SK-N-SH (cell line): ENCODE data around the gene RNASET2. TPM values are rescaled to one million over a fixed set of nuclear protein-coding genes. Genes with fewer than 3 reads are reported as not detected.

ENCODE experiments used
- CTCF ChIA-PET: fragments of 300-600, 350-600 bp; formaldehyde crosslinking; extraction: SDS; loops from one replicate; lab custom pipeline; 2021; lab: Yijun Ruan, JAX
- POLR2A ChIA-PET: fragments of 350-600 bp; sonication (Branson Sonifier 250); formaldehyde crosslinking; extraction: SDS; loops from one replicate; lab custom pipeline; 2020; ENCODE audit warnings: antibody characterized with exemption, inconsistent platforms; lab: Yijun Ruan, JAX
- DNase-seq: peaks from one replicate; pipeline ENCODE4 v3.0.0; 2012
- H2AFZ ChIP-seq: fragments of 200-600 bp; sonication (generic); 2 replicates; pipeline ENCODE4 v1.8.1; 2016; ENCODE audit warnings: antibody characterized with exemption, mild to moderate bottlenecking, low read depth
- H3F3A ChIP-seq: fragments of 200-600 bp; sonication (generic); replicated peaks from 2 replicates; pipeline ENCODE3; 2016; ENCODE audit warnings: antibody characterized with exemption, mild to moderate bottlenecking; ENCODE audit not compliant: insufficient read depth
- H3K27ac ChIP-seq, 2 experiments: fragments of 200-500 bp in 1 of 2; fragments of 200-600 bp in 1 of 2; sonication (Bioruptor generic) in 1 of 2; sonication (generic), shearing (Covaris generic) in 1 of 2; 2 replicates each; pipeline versions ENCODE4 v1.5.1 to v1.6.1; 2014 to 2016; ENCODE audit warnings: low read depth in 2 of 2, inconsistent platforms in 1 of 2, low read length in 1 of 2, mild to moderate bottlenecking in 1 of 2, mixed read lengths in 1 of 2
- H3K27me3 ChIP-seq: fragments of 200-600 bp; sonication (generic), shearing (Covaris generic); 2 replicates; pipeline ENCODE4 v1.6.1; 2016; ENCODE audit warnings: mixed run types; ENCODE audit not compliant: insufficient read depth
- H3K36me3 ChIP-seq, 2 experiments: fragments of 200-500 bp in 1 of 2; fragments of 200-600 bp in 1 of 2; sonication (Bioruptor generic) in 1 of 2; sonication (generic) in 1 of 2; replicated peaks in 1 of 2; 2 replicates each; pipeline versions ENCODE3 to v1.5.1; 2014 to 2016; ENCODE audit warnings: low read length in 1 of 2, mild to moderate bottlenecking in 1 of 2; ENCODE audit not compliant: insufficient read depth in 2 of 2, control insufficient read depth in 1 of 2
- H3K4me1 ChIP-seq, 2 experiments: fragments of 200-500 bp in 1 of 2; fragments of 200-600 bp in 1 of 2; sonication (Bioruptor generic) in 1 of 2; sonication (generic), shearing (Covaris generic) in 1 of 2; 2 replicates each; pipeline versions ENCODE4 v1.5.1 to v1.6.1; 2014 to 2016; ENCODE audit warnings: low read depth in 1 of 2, low read length in 1 of 2, mixed run types in 1 of 2; ENCODE audit not compliant: insufficient read depth in 2 of 2, control insufficient read depth in 1 of 2
- H3K4me2 ChIP-seq: fragments of 200-600 bp; sonication (generic), shearing (Covaris generic); 2 replicates; pipeline ENCODE4 v1.6.1; 2017; ENCODE audit warnings: mixed run types
- H3K4me3 ChIP-seq, 2 experiments: fragments of 200-500 bp in 1 of 2; fragments of 200-600 bp in 1 of 2; sonication (Bioruptor generic) in 1 of 2; sonication (generic), shearing (Covaris generic) in 1 of 2; 2 replicates each; pipeline versions ENCODE4 v1.5.1 to v1.8.1; 2014 to 2016; ENCODE audit warnings: low read depth in 2 of 2, inconsistent platforms in 1 of 2, low read length in 1 of 2, mild to moderate bottlenecking in 1 of 2, mixed read lengths in 1 of 2, moderate library complexity in 1 of 2
- H3K79me2 ChIP-seq: fragments of 200-600 bp; sonication (generic); 2 replicates; pipeline ENCODE4 v1.8.1; 2017; ENCODE audit warnings: mild to moderate bottlenecking; ENCODE audit not compliant: insufficient read depth
- H3K9ac ChIP-seq: fragments of 200-600 bp; sonication (generic); 2 replicates; pipeline ENCODE4 v1.6.1; 2017; ENCODE audit warnings: mixed run types
- H3K9me2 ChIP-seq: fragments of 200-600 bp; sonication (generic); 2 replicates; pipeline ENCODE4 v1.6.1; 2017; ENCODE audit warnings: mixed run types
- H3K9me3 ChIP-seq: fragments of 200-600 bp; sonication (generic); 2 replicates; pipeline ENCODE4 v1.6.1; 2017; ENCODE audit warnings: mixed run types, mild to moderate bottlenecking, moderate library complexity
- H4K20me1 ChIP-seq: fragments of 200-600 bp; sonication (generic); 2 replicates; pipeline ENCODE4 v1.6.1; 2017; ENCODE audit warnings: mild to moderate bottlenecking, mixed run types; ENCODE audit not compliant: insufficient read depth
- CTCF ChIP-seq: fragments of 200-600 bp; sonication (generic); IDR thresholded peaks from 2 replicates; pipeline ENCODE4 v1.6.1; 2017; ENCODE audit warnings: antibody characterized with exemption, mild to moderate bottlenecking, moderate library complexity
- EP300 ChIP-seq, 2 experiments: IDR thresholded peaks; 2 replicates each; pipeline versions ENCODE4 v1.4.0 to v1.6.1; 2012; ENCODE audit warnings: borderline replicate concordance in 1 of 2, low read depth in 1 of 2, low read length in 1 of 2
- MEF2A ChIP-seq: IDR thresholded peaks from 2 replicates; pipeline ENCODE4 v1.4.0; 2012; ENCODE audit warnings: low read depth, borderline replicate concordance
- MXI1 ChIP-seq: IDR thresholded peaks from 2 replicates; pipeline ENCODE4 v1.6.1; 2012; ENCODE audit warnings: mild to moderate bottlenecking, low read depth, low read length, improper control_type of control experiment
- NFIC ChIP-seq: IDR thresholded peaks from 2 replicates; pipeline ENCODE4 v1.4.0; 2012; ENCODE audit warnings: borderline replicate concordance
- NRF1 ChIP-seq: IDR thresholded peaks from 2 replicates; pipeline ENCODE4 v1.6.1; 2012; ENCODE audit warnings: low read depth, mild to moderate bottlenecking, low read length
- POLR2AphosphoS5 ChIP-seq: IDR thresholded peaks from 2 replicates; pipeline ENCODE4 v1.6.1; 2012; ENCODE audit warnings: low read depth, low read length
- RAD21 ChIP-seq: IDR thresholded peaks from 2 replicates; pipeline ENCODE4 v1.6.1; 2012; ENCODE audit warnings: mild to moderate bottlenecking, low read length
- RCOR1 ChIP-seq: fragments of 150-350 bp; IDR thresholded peaks from 2 replicates; pipeline ENCODE4 v1.6.1; 2017; ENCODE audit warnings: antibody characterized with exemption, low read length
- RFX5 ChIP-seq: IDR thresholded peaks from 2 replicates; pipeline ENCODE4 v1.6.1; 2012; ENCODE audit warnings: mild to moderate bottlenecking, improper control_type of control experiment, low read length
- RXRA ChIP-seq: IDR thresholded peaks from 2 replicates; pipeline ENCODE4 v1.4.0; 2012; ENCODE audit warnings: low read depth, mild to moderate bottlenecking, borderline replicate concordance
- SIN3A ChIP-seq: IDR thresholded peaks from 2 replicates; pipeline ENCODE4 v1.6.1; 2012; ENCODE audit warnings: low read depth, mild to moderate bottlenecking, low read length, moderate library complexity, borderline replicate concordance
- SMC3 ChIP-seq: IDR thresholded peaks from 2 replicates; pipeline ENCODE4 v1.6.1; 2012; ENCODE audit warnings: low read depth, low read length, improper control_type of control experiment
- YY1 ChIP-seq: IDR thresholded peaks from 2 replicates; pipeline ENCODE4 v1.4.0; 2012; ENCODE audit warnings: low read depth, mild to moderate bottlenecking
- WGBS: methylation state at CpG from one replicate; pipeline ENCODE4 v1.1.6; 2017; ENCODE audit warnings: low lambda C conversion rate; 5-methylcytosine and 5-hydroxymethylcytosine counted together
- polyA plus RNA-seq, 3 experiments: library from polyadenylated mRNA; depleted of rRNA; stranded (reverse); fragments of >200 nt; gene quantifications; 2 replicates each; pipeline ENCODE4 v1.2.3, GENCODE V29; 2012
- TF ChIP-seq, protein P1 (sequence below): fragments of 150-350 bp; IDR thresholded peaks from 2 replicates; pipeline ENCODE4 v1.6.1; 2017; ENCODE audit warnings: antibody characterized with exemption, low read length, low read depth, borderline replicate concordance
- TF ChIP-seq, protein P2 (sequence below): IDR thresholded peaks from 2 replicates; pipeline ENCODE4 v1.6.1; 2012; ENCODE audit warnings: mild to moderate bottlenecking, low read depth, low read length, moderate library complexity
- TF ChIP-seq, protein P3 (sequence below): IDR thresholded peaks from 2 replicates; pipeline ENCODE4 v1.4.0; 2012; ENCODE audit warnings: low read depth

Gene RNASET2
- polyA plus RNA-seq, 1 of the 3 experiments (the other 2 are of a cell fraction) = 59.2 TPM

GRCh38 chr6:166938704-166939103 lies 17.6 kb downstream of the RNASET2 start (continued):
- no peak for TF ChIP-seq CTCF
- TF ChIP-seq, protein P1, sequence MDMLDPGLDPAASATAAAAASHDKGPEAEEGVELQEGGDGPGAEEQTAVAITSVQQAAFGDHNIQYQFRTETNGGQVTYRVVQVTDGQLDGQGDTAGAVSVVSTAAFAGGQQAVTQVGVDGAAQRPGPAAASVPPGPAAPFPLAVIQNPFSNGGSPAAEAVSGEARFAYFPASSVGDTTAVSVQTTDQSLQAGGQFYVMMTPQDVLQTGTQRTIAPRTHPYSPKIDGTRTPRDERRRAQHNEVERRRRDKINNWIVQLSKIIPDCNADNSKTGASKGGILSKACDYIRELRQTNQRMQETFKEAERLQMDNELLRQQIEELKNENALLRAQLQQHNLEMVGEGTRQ = no peak
- no peak for TF ChIP-seq SMC3
- TF ChIP-seq, all 33 proteins: peak for 0

- H3K79me2 ChIP-seq = no peaks in the 10 kb centered on the region
- CTCF ChIA-PET = interaction anchor here (1.9 to 3.6 kb wide), 2 partner anchors 13 kb away, joined by 7 to 13 read pairs; no protein-coding TSS in a partner anchor
Observed at GRCh38 chr6:166938150-166938549, 18.2 kb downstream of the RNASET2 start.

GRCh38 chr6:166937746-166938145 lies 18.6 kb downstream of the RNASET2 start:
- no peaks in the 10 kb centered on the region for H3K9me2 ChIP-seq
- TF ChIP-seq POLR2AphosphoS5 (no peak), RXRA (no peak), SIN3A (no peak), RFX5 (no peak), EP300 (IDR thresholded peaks at IDR 0.05; ENCODE audit: borderline replicate concordance in 1 of 2, low read depth in 1 of 2, low read length in 1 of 2) (no peak), MXI1 (no peak), SMC3 (no peak), NRF1 (no peak), RAD21 (no peak), MEF2A (no peak), NFIC (no peak), YY1 (no peak)
- TF ChIP-seq, protein P2, sequence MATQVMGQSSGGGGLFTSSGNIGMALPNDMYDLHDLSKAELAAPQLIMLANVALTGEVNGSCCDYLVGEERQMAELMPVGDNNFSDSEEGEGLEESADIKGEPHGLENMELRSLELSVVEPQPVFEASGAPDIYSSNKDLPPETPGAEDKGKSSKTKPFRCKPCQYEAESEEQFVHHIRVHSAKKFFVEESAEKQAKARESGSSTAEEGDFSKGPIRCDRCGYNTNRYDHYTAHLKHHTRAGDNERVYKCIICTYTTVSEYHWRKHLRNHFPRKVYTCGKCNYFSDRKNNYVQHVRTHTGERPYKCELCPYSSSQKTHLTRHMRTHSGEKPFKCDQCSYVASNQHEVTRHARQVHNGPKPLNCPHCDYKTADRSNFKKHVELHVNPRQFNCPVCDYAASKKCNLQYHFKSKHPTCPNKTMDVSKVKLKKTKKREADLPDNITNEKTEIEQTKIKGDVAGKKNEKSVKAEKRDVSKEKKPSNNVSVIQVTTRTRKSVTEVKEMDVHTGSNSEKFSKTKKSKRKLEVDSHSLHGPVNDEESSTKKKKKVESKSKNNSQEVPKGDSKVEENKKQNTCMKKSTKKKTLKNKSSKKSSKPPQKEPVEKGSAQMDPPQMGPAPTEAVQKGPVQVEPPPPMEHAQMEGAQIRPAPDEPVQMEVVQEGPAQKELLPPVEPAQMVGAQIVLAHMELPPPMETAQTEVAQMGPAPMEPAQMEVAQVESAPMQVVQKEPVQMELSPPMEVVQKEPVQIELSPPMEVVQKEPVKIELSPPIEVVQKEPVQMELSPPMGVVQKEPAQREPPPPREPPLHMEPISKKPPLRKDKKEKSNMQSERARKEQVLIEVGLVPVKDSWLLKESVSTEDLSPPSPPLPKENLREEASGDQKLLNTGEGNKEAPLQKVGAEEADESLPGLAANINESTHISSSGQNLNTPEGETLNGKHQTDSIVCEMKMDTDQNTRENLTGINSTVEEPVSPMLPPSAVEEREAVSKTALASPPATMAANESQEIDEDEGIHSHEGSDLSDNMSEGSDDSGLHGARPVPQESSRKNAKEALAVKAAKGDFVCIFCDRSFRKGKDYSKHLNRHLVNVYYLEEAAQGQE = no peak
- TF ChIP-seq, protein P1 = no peak
- TF ChIP-seq, protein P3, sequence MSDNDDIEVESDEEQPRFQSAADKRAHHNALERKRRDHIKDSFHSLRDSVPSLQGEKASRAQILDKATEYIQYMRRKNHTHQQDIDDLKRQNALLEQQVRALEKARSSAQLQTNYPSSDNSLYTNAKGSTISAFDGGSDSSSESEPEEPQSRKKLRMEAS = no peak

More at GRCh38 chr6:166938150-166938549, 18.2 kb downstream of the RNASET2 start:
- Histone ChIP-seq H3K9ac (no peak overlapping the region), H3K4me1 (peaks cover 0 to 5% of the 10 kb centered on the region in 2 experiments; a peak in 1 of 4 replicates), H3K27me3 (no peaks in the 10 kb centered on the region), H3K9me2 (no peaks in the 10 kb centered on the region), H4K20me1 (no peaks in the 10 kb centered on the region), H3K36me3 (peaks cover 9 to 18% of the 10 kb centered on the region in 2 experiments), H3K27ac (no peak overlapping the region), H3K4me2 (no peak overlapping the region), H3F3A (no peaks in the 10 kb centered on the region), H3K9me3 (no peaks in the 10 kb centered on the region), H3K4me3 (no peak overlapping the region), H2AFZ (no peak overlapping the region)
- DNase-seq = no peak
- TF ChIP-seq RCOR1 (no peak), EP300 (IDR thresholded peaks at IDR 0.05; ENCODE audit: borderline replicate concordance in 1 of 2, low read depth in 1 of 2, low read length in 1 of 2) (no peak)
- WGBS = 86% methylated on average over 12 of the region's 12 CpGs
- POLR2A ChIA-PET = no interaction called here

More at GRCh38 chr6:166937746-166938145, 18.6 kb downstream of the RNASET2 start:
- H3K4me2 ChIP-seq = no peak overlapping the region
- POLR2A ChIA-PET = no interaction called here
- WGBS = 98% methylated on average over 8 of the region's 8 CpGs
- H2AFZ ChIP-seq = no peak overlapping the region
- no peak overlapping the region for H3K9ac ChIP-seq
- H3K79me2 ChIP-seq = no peaks in the 10 kb centered on the region
- CTCF ChIA-PET = interaction anchor here (0.5 to 1.9 kb wide), 3 partner anchors 14 to 204 kb away, joined by 3 to 7 read pairs (median 4); no protein-coding TSS in a partner anchor
- H3K27me3 ChIP-seq = no peaks in the 10 kb centered on the region
- peaks cover 0 to 5% of the 10 kb centered on the region in 2 experiments; a peak in 1 of 4 replicates for H3K4me1 ChIP-seq
- no peak overlapping the region for H3K4me3 ChIP-seq
- peaks cover 9 to 17% of the 10 kb centered on the region in 2 experiments for H3K36me3 ChIP-seq
- no peaks in the 10 kb centered on the region for H3F3A ChIP-seq
- no peak for DNase-seq
- H4K20me1 ChIP-seq = no peaks in the 10 kb centered on the region
- H3K9me3 ChIP-seq = no peaks in the 10 kb centered on the region
- no peak overlapping the region for H3K27ac ChIP-seq
